Suprapubic skin (tissue), 4 donors: ENCODE measurements around the gene ARID1B. TPM values are rescaled to one million over a fixed set of nuclear protein-coding genes. Genes with fewer than 3 reads are reported as not detected.

Experiments
- DNase-seq, 2 donors: peaks; one replicate each; pipeline ENCODE4 v3.0.0-alpha.2; 2019; ENCODE audit warnings: low spot score in 2 of 2
- H3K27ac ChIP-seq: fragments of 200-600 bp; sonication (generic); one replicate; pipeline ENCODE4 v1.5.1; 2019
- H3K27me3 ChIP-seq: fragments of 200-600 bp; sonication (generic); one replicate; pipeline ENCODE4 v1.5.1; 2019
- H3K36me3 ChIP-seq: fragments of 200-600 bp; sonication (generic); one replicate; pipeline ENCODE4 v1.5.1; 2019
- H3K4me1 ChIP-seq: fragments of 200-600 bp; sonication (generic); one replicate; pipeline ENCODE4 v1.5.1; 2019
- H3K4me3 ChIP-seq: fragments of 200-600 bp; sonication (generic); one replicate; pipeline ENCODE4 v1.5.1; 2019; ENCODE audit warnings: mild to moderate bottlenecking
- H3K9me3 ChIP-seq: fragments of 200-600 bp; sonication (generic); one replicate; pipeline ENCODE4 v1.5.1; 2019
- EP300 ChIP-seq: sonication (generic); formaldehyde crosslinking; IDR thresholded peaks from one replicate; pipeline ENCODE4 v1.6.1; 2017; ENCODE audit warnings: antibody characterized with exemption
- POLR2A ChIP-seq, 2 donors: fragments of 450-650 bp; IDR thresholded peaks; one replicate each; pipeline ENCODE4 v1.6.1; 2017; ENCODE audit warnings: antibody characterized with exemption in 2 of 2, mild to moderate bottlenecking in 2 of 2, moderate library complexity in 2 of 2
- POLR2AphosphoS5 ChIP-seq, 3 donors: sonication (generic); formaldehyde crosslinking; IDR thresholded peaks; one replicate each; pipeline ENCODE4 v1.6.1; 2017; ENCODE audit warnings: antibody characterized with exemption in 3 of 3
- WGBS: methylation state at CpG from one replicate; pipeline ENCODE4 v1.1.5; 2018; 5-methylcytosine and 5-hydroxymethylcytosine counted together
- total RNA-seq, 4 donors: library from RNA; depleted of rRNA; stranded (reverse); fragments of >200 nt; gene quantifications; one replicate each; pipeline ENCODE4 v1.1.0, GENCODE V29; 2016
- TF ChIP-seq, protein P1 (sequence below), 2 donors: fragments of 200-600 bp in 1 of 2; fragments of 450-650 bp in 1 of 2; sonication (generic) in 1 of 2; IDR thresholded peaks; one replicate each; pipeline ENCODE4 v1.5.1; 2016 to 2019; ENCODE audit warnings: antibody characterized with exemption in 2 of 2, mild to moderate bottlenecking in 1 of 2, moderate library complexity in 1 of 2

Gene ARID1B
- total RNA-seq, 4 donors from 2014 or later = 102 to 233 (median 129) TPM

DNA sequence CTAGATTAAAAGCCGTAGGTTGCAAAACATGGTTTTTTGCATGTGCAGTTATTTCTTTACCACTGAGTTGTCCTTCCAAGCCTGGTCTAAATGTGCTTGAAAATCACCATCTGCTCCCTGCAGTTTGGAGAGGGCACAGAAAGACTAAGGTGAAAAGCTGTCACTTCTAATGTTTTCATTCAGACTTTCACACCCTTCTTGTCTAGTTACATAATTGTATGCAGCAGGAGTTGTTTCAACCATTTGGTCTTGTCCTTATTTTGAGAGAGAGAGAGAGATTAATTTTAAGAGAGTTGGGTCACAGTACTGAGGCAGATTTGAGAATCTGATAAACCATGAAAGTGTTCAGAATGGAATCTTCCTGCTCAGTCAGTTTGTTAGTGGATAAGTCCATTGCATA, 82.5 kb downstream of the ARID1B start:
- H3K4me1 ChIP-seq = peaks cover 17% of the 10 kb centered on the region

DNA sequence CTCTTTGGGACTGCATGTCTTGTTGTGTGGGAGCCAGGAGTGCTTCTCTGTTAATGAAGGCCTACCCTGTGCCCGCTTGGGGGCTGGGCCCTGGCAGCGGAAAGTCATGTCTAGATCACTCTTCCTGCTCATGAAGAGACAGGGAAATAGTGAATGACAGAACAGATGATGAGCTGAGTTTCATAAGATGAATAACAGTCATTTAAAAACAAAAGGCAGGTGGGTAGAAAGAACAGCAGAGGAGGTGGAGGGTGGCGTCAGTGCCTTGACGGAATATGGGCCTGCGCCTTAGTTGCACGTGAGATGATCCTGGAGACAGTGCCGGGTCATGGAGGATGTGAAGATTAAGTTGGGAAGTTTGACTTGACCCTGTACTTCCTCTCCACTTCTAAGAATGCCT, 85.5 kb downstream of the ARID1B start:
- 90% methylated on average over 7 of the region's 7 CpGs for WGBS
- TF ChIP-seq POLR2A (IDR thresholded peaks at IDR 0.05) = no peak
- no peak for TF ChIP-seq EP300
- TF ChIP-seq, protein P1, sequence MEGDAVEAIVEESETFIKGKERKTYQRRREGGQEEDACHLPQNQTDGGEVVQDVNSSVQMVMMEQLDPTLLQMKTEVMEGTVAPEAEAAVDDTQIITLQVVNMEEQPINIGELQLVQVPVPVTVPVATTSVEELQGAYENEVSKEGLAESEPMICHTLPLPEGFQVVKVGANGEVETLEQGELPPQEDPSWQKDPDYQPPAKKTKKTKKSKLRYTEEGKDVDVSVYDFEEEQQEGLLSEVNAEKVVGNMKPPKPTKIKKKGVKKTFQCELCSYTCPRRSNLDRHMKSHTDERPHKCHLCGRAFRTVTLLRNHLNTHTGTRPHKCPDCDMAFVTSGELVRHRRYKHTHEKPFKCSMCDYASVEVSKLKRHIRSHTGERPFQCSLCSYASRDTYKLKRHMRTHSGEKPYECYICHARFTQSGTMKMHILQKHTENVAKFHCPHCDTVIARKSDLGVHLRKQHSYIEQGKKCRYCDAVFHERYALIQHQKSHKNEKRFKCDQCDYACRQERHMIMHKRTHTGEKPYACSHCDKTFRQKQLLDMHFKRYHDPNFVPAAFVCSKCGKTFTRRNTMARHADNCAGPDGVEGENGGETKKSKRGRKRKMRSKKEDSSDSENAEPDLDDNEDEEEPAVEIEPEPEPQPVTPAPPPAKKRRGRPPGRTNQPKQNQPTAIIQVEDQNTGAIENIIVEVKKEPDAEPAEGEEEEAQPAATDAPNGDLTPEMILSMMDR (IDR thresholded peaks at IDR 0.05) = no peak
- TF ChIP-seq POLR2AphosphoS5 (IDR thresholded peaks at IDR 0.05) = no peak
- H3K9me3 ChIP-seq = no peaks in the 10 kb centered on the region
- H3K4me3 ChIP-seq = no peak overlapping the region
- no peak for DNase-seq
- H3K27ac ChIP-seq = no peak overlapping the region
- H3K4me1 ChIP-seq = peaks cover 15% of the 10 kb centered on the region
- no peaks in the 10 kb centered on the region for H3K27me3 ChIP-seq
- no peaks in the 10 kb centered on the region for H3K36me3 ChIP-seq

More for the DNA sequence above, 82.5 kb downstream of the ARID1B start:
- Histone ChIP-seq H3K36me3 (no peaks in the 10 kb centered on the region), H3K27me3 (no peaks in the 10 kb centered on the region), H3K27ac (no peak overlapping the region), H3K4me3 (no peak overlapping the region), H3K9me3 (no peaks in the 10 kb centered on the region)
- no peak for TF ChIP-seq POLR2AphosphoS5 (IDR thresholded peaks at IDR 0.05)
- WGBS = 88% methylated on average over 1 of the region's 1 CpG
- no peak for DNase-seq

- peaks cover 15% of the 10 kb centered on the region for H3K4me1 ChIP-seq
- no peaks in the 10 kb centered on the region for H3K27me3 ChIP-seq
- no peak for TF ChIP-seq POLR2AphosphoS5 (IDR thresholded peaks at IDR 0.05)
- TF ChIP-seq EP300 = no peak
- TF ChIP-seq POLR2A (IDR thresholded peaks at IDR 0.05) = no peak
- TF ChIP-seq, protein P1 (IDR thresholded peaks at IDR 0.05) = no peak
- no peaks in the 10 kb centered on the region for H3K9me3 ChIP-seq
- no peaks in the 10 kb centered on the region for H3K36me3 ChIP-seq
- H3K27ac ChIP-seq = no peak overlapping the region
- DNase-seq = no peak
- H3K4me3 ChIP-seq = no peak overlapping the region
These were observed 86.3 kb downstream of the ARID1B start for GRCh38 chr6:156863504-156863903.

- no peak overlapping the region for H3K27ac ChIP-seq
- DNase-seq = no peak
- no peaks in the 10 kb centered on the region for H3K36me3 ChIP-seq
- no peak overlapping the region for H3K4me3 ChIP-seq
- H3K4me1 ChIP-seq = peaks cover 15% of the 10 kb centered on the region
- TF ChIP-seq, protein P1 (IDR thresholded peaks at IDR 0.05) = no peak
- TF ChIP-seq POLR2A (IDR thresholded peaks at IDR 0.05) = no peak
- TF ChIP-seq POLR2AphosphoS5 (IDR thresholded peaks at IDR 0.05) = no peak
- TF ChIP-seq EP300 = no peak
- H3K27me3 ChIP-seq = no peaks in the 10 kb centered on the region
- H3K9me3 ChIP-seq = no peaks in the 10 kb centered on the region
- 95% methylated on average over 6 of the region's 6 CpGs for WGBS
These were observed 87.4 kb downstream of the ARID1B start for GRCh38 chr6:156864557-156864956.

GRCh38 chr6:156865019-156865629, 87.9 kb downstream of the ARID1B start:
- Histone ChIP-seq H3K36me3 (no peaks in the 10 kb centered on the region), H3K27ac (no peak overlapping the region), H3K4me3 (no peak overlapping the region), H3K4me1 (peaks cover 15% of the 10 kb centered on the region), H3K9me3 (no peaks in the 10 kb centered on the region), H3K27me3 (no peaks in the 10 kb centered on the region)
- 95% methylated on average over 1 of the region's 1 CpG for WGBS
- no peak for DNase-seq
- TF ChIP-seq POLR2AphosphoS5 (IDR thresholded peaks at IDR 0.05) (no peak), EP300 (no peak), POLR2A (IDR thresholded peaks at IDR 0.05) (no peak)
- TF ChIP-seq, protein P1 (IDR thresholded peaks at IDR 0.05) = no peak
